Prostate gland (tissue), 2 donors: ENCODE measurements around the gene PAK1.

Experiments
- CTCF ChIP-seq, 4 experiments: fragments of 200-600 bp in 2 of 4; fragments of 450-650 bp in 2 of 4; sonication (generic) in 2 of 4; IDR thresholded peaks; 1 replicate in 3 of 4; 2 replicates in 1 of 4; pipeline ENCODE4 v1.5.1; 2016 to 2019; ENCODE audit warnings: antibody characterized with exemption in 4 of 4, mild to moderate bottlenecking in 2 of 4, moderate library complexity in 2 of 4
- POLR2A ChIP-seq: fragments of 450-650 bp; IDR thresholded peaks from one replicate; pipeline ENCODE4 v1.6.1; 2016; ENCODE audit warnings: antibody characterized with exemption, mild to moderate bottlenecking
- POLR2AphosphoS5 ChIP-seq: sonication (generic); formaldehyde crosslinking; IDR thresholded peaks from one replicate; pipeline ENCODE4 v1.6.1; 2017; ENCODE audit warnings: antibody characterized with exemption

- TF ChIP-seq CTCF (IDR thresholded peaks at IDR 0.05), result no peak
- no peak for TF ChIP-seq POLR2A
- TF ChIP-seq POLR2AphosphoS5, result no peak
Observed at GRCh38 chr11:77294040-77294439, 179.9 kb downstream of the PAK1 start.
